Kidney (tissue), 14 donors: ENCODE data around the gene PKIG. TPM values are rescaled to one million over a fixed set of nuclear protein-coding genes. Genes with fewer than 3 reads are reported as not detected.

Experiments
- DNase-seq, 5 donors: peaks; one replicate each; pipeline ENCODE4 v3.0.0-alpha.2; 2013 to 2020
- FAIRE-seq: peaks from 2 replicates; lab custom pipeline; 2012; peaks lifted over from hg19 to GRCh38; lab: Jason Lieb, UNC
- H3K27ac ChIP-seq, 2 donors: one replicate each; pipeline ENCODE4 v1.7.0; 2013; ENCODE audit warnings: low read depth in 2 of 2, low read length in 2 of 2, inconsistent platforms in 1 of 2
- H3K27me3 ChIP-seq: one replicate; pipeline ENCODE4 v1.7.1; 2013; ENCODE audit warnings: low read length, inconsistent platforms; ENCODE audit not compliant: control insufficient read depth, insufficient read depth
- H3K36me3 ChIP-seq, 3 donors: one replicate each; pipeline versions ENCODE4 v1.7.0 to v1.7.1; 2013; ENCODE audit warnings: low read length in 3 of 3, control low read depth in 1 of 3, inconsistent platforms in 1 of 3; ENCODE audit not compliant: insufficient read depth in 3 of 3, control insufficient read depth in 2 of 3
- H3K4me1 ChIP-seq, 3 donors: one replicate each; pipeline versions ENCODE4 v1.7.0 to v1.7.1; 2013; ENCODE audit warnings: low read length in 3 of 3, inconsistent platforms in 1 of 3, low read depth in 1 of 3; ENCODE audit not compliant: control insufficient read depth in 2 of 3, insufficient read depth in 2 of 3
- H3K4me3 ChIP-seq, 3 donors: one replicate each; pipeline versions ENCODE4 v1.7.0 to v1.8.1; 2013; ENCODE audit warnings: low read length in 3 of 3, control low read depth in 1 of 3, inconsistent platforms in 1 of 3
- H3K9ac ChIP-seq, 3 donors: one replicate each; pipeline versions ENCODE4 v1.7.0 to v1.7.1; 2013; ENCODE audit warnings: low read length in 3 of 3, control low read depth in 1 of 3, inconsistent platforms in 1 of 3
- H3K9me3 ChIP-seq, 3 donors: one replicate each; pipeline versions ENCODE4 v1.7.0 to v1.7.1; 2013; ENCODE audit warnings: low read length in 3 of 3, control low read depth in 1 of 3, inconsistent platforms in 1 of 3; ENCODE audit not compliant: control insufficient read depth in 2 of 3, insufficient read depth in 1 of 3
- intact Hi-C: fragments of 100-400 bp; cut with DNase I; formaldehyde crosslinking; loops from one replicate; pipeline ENCODE4 v1.11.1; 2022
- polyA plus RNA-seq: library from polyadenylated mRNA; stranded (reverse); fragments of 350-450 nt; fragmentation: Illumina TruSeq; extraction: RNeasy Lipid Tissue Mini Kit (QIAGEN cat#74804); gene quantifications from one replicate; pipeline ENCODE4 v1.2.3, GENCODE V29; 2014; ENCODE audit warnings: low read depth, low replicate concordance; ENCODE audit not compliant: insufficient read depth
- total RNA-seq: library from RNA; stranded (reverse); fragmentation: NEBNext Ultra II Directional; extraction: Animal tissue kit (Norgen Biotek cat#: 25700); gene quantifications from one replicate; pipeline ENCODE4 v1.2.1, GENCODE V29; 2021
- TF ChIP-seq, protein P1 (sequence below): IDR thresholded peaks from 3 replicates; pipeline ENCODE4 v1.5.1; 2012; ENCODE audit warnings: mild to moderate bottlenecking, moderate library complexity, borderline replicate concordance; ENCODE audit not compliant: insufficient read depth; ENCODE audit errors: extremely low read depth
- donor health status: control.
- donor health status: control.
- donor health status: control.
- donor health status: control.
- donor health status: control.
- donor health status: DM: yes; HTN: yes; CAD: no.
- donor health status: Normal renal cell carcinoma (clear cell type).

PKIG gene
- total and polyA plus RNA-seq, 2 donors from 2014 or later = 71.1 to 150 TPM

- Histone ChIP-seq H3K27ac (no peak overlapping the region), H3K36me3 (peaks cover 0 to 13% (median 12%) of the 10 kb centered on the region in 3 donors), H3K27me3 (no peaks in the 10 kb centered on the region), H3K4me3 (no peak overlapping the region), H3K9me3 (no peaks in the 10 kb centered on the region), H3K9ac (no peak overlapping the region), H3K4me1 (peaks cover 0 to 4% (median 0%) of the 10 kb centered on the region in 3 donors)
- DNase-seq = no peak
- no peak for FAIRE-seq
- TF ChIP-seq, protein P1, sequence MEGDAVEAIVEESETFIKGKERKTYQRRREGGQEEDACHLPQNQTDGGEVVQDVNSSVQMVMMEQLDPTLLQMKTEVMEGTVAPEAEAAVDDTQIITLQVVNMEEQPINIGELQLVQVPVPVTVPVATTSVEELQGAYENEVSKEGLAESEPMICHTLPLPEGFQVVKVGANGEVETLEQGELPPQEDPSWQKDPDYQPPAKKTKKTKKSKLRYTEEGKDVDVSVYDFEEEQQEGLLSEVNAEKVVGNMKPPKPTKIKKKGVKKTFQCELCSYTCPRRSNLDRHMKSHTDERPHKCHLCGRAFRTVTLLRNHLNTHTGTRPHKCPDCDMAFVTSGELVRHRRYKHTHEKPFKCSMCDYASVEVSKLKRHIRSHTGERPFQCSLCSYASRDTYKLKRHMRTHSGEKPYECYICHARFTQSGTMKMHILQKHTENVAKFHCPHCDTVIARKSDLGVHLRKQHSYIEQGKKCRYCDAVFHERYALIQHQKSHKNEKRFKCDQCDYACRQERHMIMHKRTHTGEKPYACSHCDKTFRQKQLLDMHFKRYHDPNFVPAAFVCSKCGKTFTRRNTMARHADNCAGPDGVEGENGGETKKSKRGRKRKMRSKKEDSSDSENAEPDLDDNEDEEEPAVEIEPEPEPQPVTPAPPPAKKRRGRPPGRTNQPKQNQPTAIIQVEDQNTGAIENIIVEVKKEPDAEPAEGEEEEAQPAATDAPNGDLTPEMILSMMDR = no peak
- intact Hi-C loops = no loop called here
These were observed 8.8 kb downstream of the PKIG start for GRCh38 chr20:44590980-44591778.

DNA sequence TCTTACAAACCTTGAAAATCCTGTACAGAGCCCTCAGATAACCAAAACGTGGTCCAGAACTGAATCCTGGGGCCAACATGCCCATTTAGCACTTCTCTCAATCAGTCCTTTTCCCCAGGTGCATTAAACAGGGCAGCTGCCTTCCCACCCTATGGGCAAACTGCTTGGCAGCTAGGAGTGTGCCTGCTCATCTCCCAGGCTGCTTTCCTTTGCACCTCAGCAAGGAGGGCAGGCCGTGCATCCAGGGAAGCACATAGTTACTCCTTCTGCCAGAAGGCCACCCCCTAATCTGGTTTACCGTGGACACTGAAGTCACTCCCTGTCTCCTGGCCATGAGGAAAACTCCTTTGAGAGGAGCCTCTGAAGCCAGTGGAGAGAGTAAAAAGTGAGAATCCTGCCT lies 10.0 kb downstream of the PKIG start:
- intact Hi-C loops = no loop called here
- FAIRE-seq = no peak
- TF ChIP-seq, protein P1 = no peak

DNA sequence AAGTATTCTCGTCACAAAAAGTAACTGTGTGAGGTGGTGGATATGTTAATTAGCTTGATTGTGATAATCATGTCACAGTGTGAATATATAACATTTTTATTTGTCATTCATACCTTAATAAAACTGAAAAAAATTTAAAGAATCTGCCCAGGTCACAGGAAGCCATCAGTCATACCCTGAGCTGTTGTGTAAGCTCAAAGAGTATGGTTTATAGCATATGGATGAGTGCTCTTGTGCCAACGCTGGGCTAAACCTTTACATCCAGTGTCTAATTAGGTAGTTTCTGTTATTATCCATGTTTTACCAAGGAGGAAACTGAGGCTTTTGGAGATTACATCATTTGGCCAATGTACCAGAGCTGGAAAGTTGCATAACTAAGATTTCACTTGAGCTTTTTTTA lies 11.4 kb downstream of the PKIG start:
- Histone ChIP-seq H3K27ac (no peak overlapping the region), H3K9me3 (no peaks in the 10 kb centered on the region)

More for the DNA sequence above, 10.0 kb downstream of the PKIG start:
- Histone ChIP-seq H3K27me3 (no peaks in the 10 kb centered on the region), H3K9me3 (no peaks in the 10 kb centered on the region), H3K36me3 (peaks cover 0 to 13% (median 12%) of the 10 kb centered on the region in 3 donors), H3K27ac (no peak overlapping the region), H3K9ac (no peak overlapping the region), H3K4me3 (no peak overlapping the region), H3K4me1 (no peaks in the 10 kb centered on the region)
- DNase-seq = no peak

More for the DNA sequence above, 11.4 kb downstream of the PKIG start:
- H3K4me3 ChIP-seq = no peak overlapping the region
- H3K9ac ChIP-seq = no peak overlapping the region
- H3K4me1 ChIP-seq = peaks cover 0 to 10% (median 0%) of the 10 kb centered on the region in 3 donors
- DNase-seq (no peak), FAIRE-seq (no peak)
- intact Hi-C loops = no loop called here
- no peaks in the 10 kb centered on the region for H3K27me3 ChIP-seq
- H3K36me3 ChIP-seq = peaks cover 0 to 13% (median 12%) of the 10 kb centered on the region in 3 donors
- TF ChIP-seq, protein P1 = no peak
